Measurements from ENCODE around the gene CKS2. TPM values are rescaled to one million over a fixed set of nuclear protein-coding genes. Genes with fewer than 3 reads are reported as not detected.

CKS2 gene
- total RNA-seq, 1 experiment from 2014 or later: 132 TPM

DNA sequence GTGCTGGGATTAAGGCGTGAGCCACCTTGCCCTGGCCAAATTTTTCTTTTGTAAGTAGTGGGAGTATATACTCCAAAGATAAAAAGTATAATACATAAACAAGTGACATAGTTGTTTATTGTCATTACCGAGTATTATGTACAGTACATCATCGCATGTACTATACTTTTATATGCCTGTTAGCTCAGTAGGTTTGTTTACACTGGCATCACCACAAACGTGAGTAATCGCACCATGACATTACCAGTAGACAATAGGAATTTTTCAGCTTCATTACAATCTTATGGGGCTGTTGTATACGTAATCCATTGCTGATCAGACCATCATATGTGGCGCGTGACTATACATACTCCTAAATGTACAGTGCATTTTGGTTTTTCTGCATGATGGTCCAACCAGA, 17.1 kb downstream of the CKS2 start:
- ChIA-PET CTCF (no interaction called here), POLR2A (no interaction called here)
- intact Hi-C loops (cut with micrococcal nuclease; ENCODE audit: unreplicated experiment) (no loop called here), in situ Hi-C loops (cut with HindIII; ENCODE audit: low pct_unique_long_range_greater_than_20kb, low sequenced_read_pairs) (no loop called here)
- no peak overlapping the region for H3K4me3 ChIP-seq (ENCODE audit: low read depth in 2 of 2, low read length in 2 of 2)
- H3K27me3 ChIP-seq (ENCODE audit: control insufficient read depth, insufficient read depth, low read length): no peaks in the 10 kb centered on the region
- 0 out of 2 replicates have a peak, but pooled peaks have one; percentile 34 for ATAC-seq
- H3K27ac ChIP-seq (ENCODE audit: low read length): no peak overlapping the region
- no peak for DNase-seq (ENCODE audit: low read depth, low spot score)
- TF ChIP-seq, protein P1, sequence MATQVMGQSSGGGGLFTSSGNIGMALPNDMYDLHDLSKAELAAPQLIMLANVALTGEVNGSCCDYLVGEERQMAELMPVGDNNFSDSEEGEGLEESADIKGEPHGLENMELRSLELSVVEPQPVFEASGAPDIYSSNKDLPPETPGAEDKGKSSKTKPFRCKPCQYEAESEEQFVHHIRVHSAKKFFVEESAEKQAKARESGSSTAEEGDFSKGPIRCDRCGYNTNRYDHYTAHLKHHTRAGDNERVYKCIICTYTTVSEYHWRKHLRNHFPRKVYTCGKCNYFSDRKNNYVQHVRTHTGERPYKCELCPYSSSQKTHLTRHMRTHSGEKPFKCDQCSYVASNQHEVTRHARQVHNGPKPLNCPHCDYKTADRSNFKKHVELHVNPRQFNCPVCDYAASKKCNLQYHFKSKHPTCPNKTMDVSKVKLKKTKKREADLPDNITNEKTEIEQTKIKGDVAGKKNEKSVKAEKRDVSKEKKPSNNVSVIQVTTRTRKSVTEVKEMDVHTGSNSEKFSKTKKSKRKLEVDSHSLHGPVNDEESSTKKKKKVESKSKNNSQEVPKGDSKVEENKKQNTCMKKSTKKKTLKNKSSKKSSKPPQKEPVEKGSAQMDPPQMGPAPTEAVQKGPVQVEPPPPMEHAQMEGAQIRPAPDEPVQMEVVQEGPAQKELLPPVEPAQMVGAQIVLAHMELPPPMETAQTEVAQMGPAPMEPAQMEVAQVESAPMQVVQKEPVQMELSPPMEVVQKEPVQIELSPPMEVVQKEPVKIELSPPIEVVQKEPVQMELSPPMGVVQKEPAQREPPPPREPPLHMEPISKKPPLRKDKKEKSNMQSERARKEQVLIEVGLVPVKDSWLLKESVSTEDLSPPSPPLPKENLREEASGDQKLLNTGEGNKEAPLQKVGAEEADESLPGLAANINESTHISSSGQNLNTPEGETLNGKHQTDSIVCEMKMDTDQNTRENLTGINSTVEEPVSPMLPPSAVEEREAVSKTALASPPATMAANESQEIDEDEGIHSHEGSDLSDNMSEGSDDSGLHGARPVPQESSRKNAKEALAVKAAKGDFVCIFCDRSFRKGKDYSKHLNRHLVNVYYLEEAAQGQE (IDR thresholded peaks at IDR 0.05; ENCODE audit: insufficient read depth in 1 of 2, low read depth in 2 of 2, low read length in 1 of 2): no peak
- TF ChIP-seq, protein P2, sequence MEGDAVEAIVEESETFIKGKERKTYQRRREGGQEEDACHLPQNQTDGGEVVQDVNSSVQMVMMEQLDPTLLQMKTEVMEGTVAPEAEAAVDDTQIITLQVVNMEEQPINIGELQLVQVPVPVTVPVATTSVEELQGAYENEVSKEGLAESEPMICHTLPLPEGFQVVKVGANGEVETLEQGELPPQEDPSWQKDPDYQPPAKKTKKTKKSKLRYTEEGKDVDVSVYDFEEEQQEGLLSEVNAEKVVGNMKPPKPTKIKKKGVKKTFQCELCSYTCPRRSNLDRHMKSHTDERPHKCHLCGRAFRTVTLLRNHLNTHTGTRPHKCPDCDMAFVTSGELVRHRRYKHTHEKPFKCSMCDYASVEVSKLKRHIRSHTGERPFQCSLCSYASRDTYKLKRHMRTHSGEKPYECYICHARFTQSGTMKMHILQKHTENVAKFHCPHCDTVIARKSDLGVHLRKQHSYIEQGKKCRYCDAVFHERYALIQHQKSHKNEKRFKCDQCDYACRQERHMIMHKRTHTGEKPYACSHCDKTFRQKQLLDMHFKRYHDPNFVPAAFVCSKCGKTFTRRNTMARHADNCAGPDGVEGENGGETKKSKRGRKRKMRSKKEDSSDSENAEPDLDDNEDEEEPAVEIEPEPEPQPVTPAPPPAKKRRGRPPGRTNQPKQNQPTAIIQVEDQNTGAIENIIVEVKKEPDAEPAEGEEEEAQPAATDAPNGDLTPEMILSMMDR (IDR thresholded peaks at IDR 0.05): no peak
- no peak for TF ChIP-seq POLR2AphosphoS5 (IDR thresholded peaks at IDR 0.05; ENCODE audit: low read depth, low read length)
- peaks cover 3% of the 10 kb centered on the region; the same call in 1 of the 2 replicates for H3K36me3 ChIP-seq (ENCODE audit: control insufficient read depth, insufficient read depth, low read length)
- no peaks in the 10 kb centered on the region for H3K9me3 ChIP-seq (ENCODE audit: control insufficient read depth, insufficient read depth, low read depth, low read length)
- H3K4me1 ChIP-seq (ENCODE audit: control insufficient read depth, insufficient read depth, low read length): no peaks in the 10 kb centered on the region
- BruUV-seq (replicated peaks): no TSS peak

DNA sequence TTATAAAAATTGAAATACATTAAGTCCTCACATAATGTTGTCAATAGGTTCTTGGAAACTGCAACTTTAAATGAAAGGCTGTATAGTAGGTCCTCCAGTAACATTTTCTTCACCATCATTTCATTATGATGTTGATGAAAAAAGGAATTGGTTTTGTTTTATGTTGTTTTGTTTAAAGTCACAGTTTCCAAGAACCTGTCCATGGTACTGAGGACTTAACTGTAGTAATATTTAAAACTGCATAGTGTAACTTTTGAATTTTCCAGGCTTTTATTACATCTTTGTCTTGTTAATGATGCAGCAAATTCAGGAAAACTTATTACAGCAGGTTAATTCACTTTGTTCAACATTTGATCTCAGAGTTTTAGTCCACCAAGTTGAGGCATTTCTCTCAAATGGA, 18.9 kb downstream of the CKS2 start:
- ATAC-seq (no peak), DNase-seq (ENCODE audit: low read depth, low spot score) (no peak)
- H3K27ac ChIP-seq (ENCODE audit: low read length): no peak overlapping the region
- TF ChIP-seq POLR2AphosphoS5 (IDR thresholded peaks at IDR 0.05; ENCODE audit: low read depth, low read length): no peak
- TF ChIP-seq, protein P1 (IDR thresholded peaks at IDR 0.05; ENCODE audit: insufficient read depth in 1 of 2, low read depth in 2 of 2, low read length in 1 of 2): peak in 1 of 2 experiments; percentile 44; a peak in 1 of 4 replicates
- POLR2A ChIA-PET: no interaction called here
- no peaks in the 10 kb centered on the region for H3K27me3 ChIP-seq (ENCODE audit: control insufficient read depth, insufficient read depth, low read length)
- CTCF ChIA-PET: no interaction called here
- intact Hi-C loops (cut with micrococcal nuclease; ENCODE audit: unreplicated experiment): no loop called here
- no peak overlapping the region for H3K4me3 ChIP-seq (ENCODE audit: low read depth in 2 of 2, low read length in 2 of 2)
- in situ Hi-C loops (cut with HindIII; ENCODE audit: low pct_unique_long_range_greater_than_20kb, low sequenced_read_pairs): no loop called here
- no peaks in the 10 kb centered on the region for H3K4me1 ChIP-seq (ENCODE audit: control insufficient read depth, insufficient read depth, low read length)
- peaks cover 3% of the 10 kb centered on the region; the same call in 1 of the 2 replicates for H3K36me3 ChIP-seq (ENCODE audit: control insufficient read depth, insufficient read depth, low read length)
- BruUV-seq (replicated peaks): no TSS peak
- no peaks in the 10 kb centered on the region for H3K9me3 ChIP-seq (ENCODE audit: control insufficient read depth, insufficient read depth, low read depth, low read length)
